RPMI8226 (cell line): ENCODE measurements around the gene PEA15.

Experiments
- DNase-seq: peaks from one replicate; pipeline ENCODE4 v3.0.0-alpha.2; 2015

The PEA15 gene

GRCh38 chr1:160186246-160186645, 18.9 kb upstream of the PEA15 start:
- no peak for DNase-seq

GRCh38 chr1:160186729-160187128, 18.5 kb upstream of the PEA15 start:
- DNase-seq: no peak

DNA sequence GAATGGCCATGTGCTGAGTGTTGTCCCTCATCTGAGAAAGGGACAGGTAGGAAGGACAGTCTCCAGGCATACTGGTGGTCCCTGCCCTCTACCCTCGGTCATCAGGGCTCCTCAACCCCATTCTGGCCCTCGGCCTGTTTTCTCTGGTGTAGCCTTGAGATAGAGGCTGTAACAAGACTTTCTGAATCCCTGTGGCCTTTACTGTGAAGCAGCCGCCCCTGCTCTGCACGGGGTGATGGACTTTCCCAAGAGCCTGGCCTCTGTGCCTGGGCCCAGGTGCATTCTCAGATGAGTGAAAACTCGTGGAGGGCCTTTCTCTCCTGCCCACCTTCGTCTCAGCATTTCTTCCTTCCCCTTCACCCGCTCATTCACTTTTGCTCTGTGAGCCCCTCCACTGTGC, 17.8 kb upstream of the PEA15 start:
- DNase-seq: no peak

GRCh38 chr1:160188341-160188740, 16.8 kb upstream of the PEA15 start:
- DNase-seq: no peak

DNA sequence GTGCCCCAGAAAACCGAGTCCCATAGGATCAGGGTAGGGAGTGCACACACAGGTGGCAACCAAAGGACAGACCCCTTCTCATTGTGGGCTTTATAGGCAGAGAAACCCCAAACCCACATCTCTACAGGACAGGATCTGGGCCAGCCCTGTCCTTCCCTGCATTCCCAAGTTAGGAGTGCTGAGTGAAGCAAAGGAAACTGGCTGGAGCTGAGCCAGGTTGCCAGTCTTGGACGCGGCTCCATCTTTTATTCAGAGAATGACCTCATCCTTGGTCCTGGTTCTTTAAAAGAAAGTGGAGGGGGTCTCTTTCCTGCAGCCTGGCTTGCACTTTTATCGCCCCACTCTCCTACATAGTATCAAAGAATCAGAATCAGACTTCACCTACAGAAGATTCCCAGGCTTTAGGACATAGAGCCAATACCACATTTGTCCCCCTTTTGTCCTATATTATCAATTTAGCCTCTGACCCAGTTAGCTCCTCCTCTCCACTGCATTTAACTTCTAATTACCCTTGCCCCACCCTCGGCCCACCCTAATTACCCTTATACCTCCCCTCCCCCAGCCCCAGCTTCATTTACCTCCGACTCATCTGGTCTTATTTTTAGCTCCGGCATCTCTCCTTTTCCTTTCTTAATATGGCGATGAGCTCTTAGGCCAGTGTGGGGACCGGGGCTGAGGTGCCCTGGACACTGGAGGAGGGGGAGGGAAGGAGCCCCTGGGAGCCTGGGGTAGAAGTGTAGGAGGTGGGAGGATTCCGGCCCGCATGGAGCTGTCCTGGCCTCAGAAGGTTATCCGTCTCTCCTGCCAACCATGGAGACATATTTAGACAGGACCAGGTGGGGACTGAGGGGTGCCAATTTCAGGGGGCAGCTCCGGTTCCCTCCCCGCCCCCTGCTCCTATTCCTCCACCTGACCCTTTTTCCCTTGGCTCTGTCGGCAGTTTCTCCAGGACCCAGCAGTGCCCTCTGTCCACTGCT, 15.2 kb upstream of the PEA15 start, which contains the start of gene CASQ1:
TSS of gene CASQ1 (plus strand) at position 927 of the 977 bp plus-strand sequence. CDS start 177 bp downstream, outside the sequence.
- DNase-seq: no peak

DNA sequence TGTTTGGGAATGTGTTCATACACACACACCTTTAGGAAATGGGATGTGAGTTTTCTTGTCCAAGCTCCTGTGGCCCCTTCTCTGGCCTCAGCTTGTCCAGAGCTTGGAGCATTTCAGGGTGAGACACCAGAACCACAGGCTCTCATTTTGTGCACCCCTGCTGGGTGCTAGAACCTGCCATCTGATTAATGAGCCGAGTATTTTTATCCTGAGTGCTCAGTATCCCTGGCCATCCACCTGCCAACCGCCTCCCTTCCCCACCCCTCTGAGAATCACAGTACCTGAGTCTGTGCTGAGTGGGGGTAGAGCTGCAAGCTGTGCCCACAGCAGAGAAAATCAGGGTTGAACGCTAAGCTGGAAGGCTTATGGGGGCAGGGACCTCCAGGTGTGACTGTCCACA, 13.4 kb upstream of the PEA15 start:
- DNase-seq: no peak

- DNase-seq: no peak
These were observed 12.9 kb upstream of the PEA15 start for GRCh38 chr1:160192234-160192633.

DNA sequence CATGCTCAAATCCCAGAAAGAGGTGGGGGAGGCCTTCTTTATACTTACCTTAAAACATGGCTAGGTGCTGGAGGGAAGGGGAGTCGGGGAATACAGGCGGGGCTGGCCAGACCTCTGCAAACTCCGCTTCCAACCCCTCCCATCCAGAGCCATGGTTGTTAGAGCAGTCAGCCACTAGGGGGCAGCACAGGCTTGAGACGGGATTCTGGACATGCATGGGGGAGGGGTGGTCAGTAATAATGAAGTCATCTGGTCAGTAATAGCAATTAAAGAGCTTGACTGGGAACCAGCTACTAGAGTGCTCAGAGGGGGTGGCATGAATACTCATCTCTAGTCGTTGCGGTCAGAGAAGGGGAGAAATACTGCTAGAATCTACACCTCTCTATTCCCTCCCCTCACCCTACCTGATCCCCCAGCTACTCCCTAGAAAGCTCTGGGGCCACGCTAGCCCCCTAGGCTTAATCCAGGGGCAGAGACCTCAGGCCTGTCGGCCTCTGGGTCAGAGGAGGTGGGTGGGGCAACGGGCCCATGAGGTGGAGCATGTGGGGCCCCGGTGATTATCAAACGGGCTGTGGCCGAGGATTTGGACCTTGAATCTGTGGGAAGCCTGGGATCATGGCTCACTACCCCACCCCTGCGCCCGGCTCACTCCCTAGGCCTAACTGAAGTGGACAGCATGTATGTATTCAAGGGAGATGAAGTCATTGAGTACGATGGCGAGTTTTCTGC, 11.9 kb upstream of the PEA15 start:
- peak; percentile 89 for DNase-seq

DNA sequence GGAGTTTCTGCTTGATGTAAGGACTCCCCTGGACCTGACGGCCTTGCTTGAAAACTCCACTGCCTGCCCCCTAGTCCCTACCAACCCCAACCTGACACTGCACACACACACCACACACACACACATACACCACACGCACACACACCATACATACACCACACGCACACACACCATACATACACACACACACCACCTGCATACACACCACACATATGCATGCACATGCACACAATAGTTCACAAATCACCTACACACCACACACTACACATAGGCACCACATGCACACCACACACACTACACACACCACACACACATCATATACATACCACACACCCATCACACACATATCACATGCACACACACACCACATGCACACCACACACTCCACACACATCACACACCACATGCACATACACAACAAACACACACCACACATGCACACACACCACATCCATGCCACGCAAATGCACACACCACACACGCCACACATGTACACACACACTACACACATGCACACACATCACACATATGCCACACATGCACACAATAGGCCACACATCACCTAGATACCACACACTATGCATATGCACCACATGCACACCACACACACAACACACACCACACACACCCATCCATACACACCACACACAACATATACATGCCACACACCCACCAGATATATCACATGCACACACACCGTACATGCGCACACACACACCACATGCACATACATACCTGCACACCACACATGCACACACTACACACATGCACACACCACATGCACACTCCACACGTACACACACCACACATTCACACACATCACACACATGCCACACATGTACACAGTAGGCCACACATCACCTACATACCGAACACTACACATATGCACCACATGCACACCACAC, 11.1 kb upstream of the PEA15 start:
- no peak for DNase-seq

GRCh38 chr1:160194737-160195059, 10.5 kb upstream of the PEA15 start:
- no peak for DNase-seq

DNA sequence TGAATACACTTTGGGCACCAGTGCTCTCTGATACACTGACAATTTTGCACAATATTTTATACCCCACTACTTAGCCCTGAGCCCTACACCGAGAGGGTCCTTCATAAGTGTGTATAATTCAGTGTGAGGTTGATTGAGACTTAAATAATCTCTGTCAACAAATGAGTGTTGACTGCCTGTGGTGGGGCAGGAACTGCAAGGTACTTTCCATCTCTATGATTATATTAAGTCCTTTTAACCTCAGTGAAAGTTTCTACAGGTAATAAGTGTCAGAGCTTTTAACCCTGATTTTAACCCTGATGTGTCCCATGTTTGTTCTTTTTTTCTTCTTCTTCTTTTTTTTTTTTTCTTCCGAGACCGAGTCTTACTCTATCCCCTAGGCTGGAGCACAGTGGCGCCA, 9.0 kb upstream of the PEA15 start:
- no peak for DNase-seq

- no peak for DNase-seq
These were observed 8.0 kb upstream of the PEA15 start for GRCh38 chr1:160197231-160197630.

GRCh38 chr1:160200786-160201185, 4.4 kb upstream of the PEA15 start:
- DNase-seq: no peak

GRCh38 chr1:160204526-160205241, 500 bp upstream of the PEA15 start:
- peak; percentile 66 for DNase-seq

DNA sequence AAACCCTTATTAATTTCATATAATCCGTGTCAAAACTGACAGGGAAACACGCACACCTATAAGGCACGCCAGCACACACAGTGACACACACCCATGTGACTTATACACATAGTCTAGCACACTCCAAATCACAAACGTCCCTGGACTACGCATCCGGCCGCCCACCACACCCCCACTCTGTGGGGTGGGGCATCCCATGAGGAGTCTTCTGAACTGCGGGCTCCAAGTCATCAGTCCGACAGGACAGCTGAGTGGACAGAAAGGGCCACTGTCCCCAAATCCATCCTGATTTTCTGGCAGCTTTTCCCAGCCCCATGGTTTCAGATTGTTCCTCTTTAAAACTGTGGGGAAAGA, 829 bp downstream of the PEA15 start:
- no peak for DNase-seq

GRCh38 chr1:160206421-160207117, 1.4 kb downstream of the PEA15 start:
- DNase-seq: no peak

DNA sequence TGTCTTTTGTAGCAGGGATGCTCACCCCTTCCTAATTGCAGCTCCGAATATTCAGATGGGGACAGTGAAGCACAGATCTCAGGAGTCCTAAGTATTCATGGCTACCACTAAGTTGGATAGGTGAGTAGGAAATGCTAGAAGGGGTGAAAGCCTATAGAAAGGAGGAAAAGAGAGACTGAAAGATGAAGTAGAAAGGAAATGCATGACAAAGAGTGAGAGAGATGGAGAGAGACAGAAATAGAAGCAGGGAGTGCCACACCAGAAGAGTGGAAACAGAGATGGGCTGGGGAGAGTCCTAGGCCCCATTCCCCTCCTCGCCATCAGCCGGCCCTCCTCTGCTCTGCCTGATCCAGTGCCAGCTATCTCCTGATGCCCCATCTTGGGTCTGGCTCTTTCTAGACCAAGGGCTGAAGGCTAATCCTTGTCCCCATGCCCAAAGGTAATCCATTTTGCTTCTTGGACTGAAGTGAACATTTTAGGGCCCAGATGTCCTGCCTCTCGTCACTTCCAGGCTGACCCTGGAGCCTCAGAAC, 2.0 kb downstream of the PEA15 start:
- no peak for DNase-seq

DNA sequence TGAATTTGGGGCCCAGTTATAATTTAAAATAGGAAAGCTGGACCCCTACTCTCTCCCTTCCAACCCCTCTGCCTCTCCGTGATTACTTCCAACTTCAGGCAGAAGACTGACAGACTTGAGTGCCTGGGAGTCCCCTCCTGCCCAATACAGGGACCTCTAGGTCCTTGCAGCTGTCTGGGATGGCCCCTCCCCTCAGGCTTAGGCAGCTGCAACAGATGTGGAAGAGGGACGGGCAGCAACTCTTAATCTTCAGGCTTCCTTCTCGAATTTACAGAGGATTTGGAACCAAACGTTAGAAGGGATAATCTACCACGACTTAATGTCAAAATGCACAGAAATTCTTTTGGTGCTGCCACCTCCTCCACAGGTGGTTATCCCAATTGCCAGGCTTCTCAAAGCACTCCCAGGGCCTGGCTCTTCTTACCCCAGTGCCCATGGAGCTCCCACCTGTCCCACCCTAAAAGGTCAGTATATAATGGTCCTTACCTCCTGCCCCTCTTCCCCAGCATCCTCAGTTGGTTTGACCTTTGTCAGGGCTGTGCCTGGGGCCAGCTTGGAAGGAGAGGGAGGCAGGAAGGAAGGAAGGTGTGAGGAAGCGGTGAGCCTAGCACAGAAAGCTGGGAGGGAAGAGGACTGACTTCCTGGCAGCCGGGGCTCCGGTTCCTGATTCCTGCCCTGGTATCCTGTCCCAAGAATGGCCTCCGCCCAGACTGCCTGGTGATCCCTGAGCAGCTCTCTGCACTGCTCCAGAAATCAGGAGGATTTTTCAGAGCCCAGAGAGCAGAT, 2.8 kb downstream of the PEA15 start:
- no peak for DNase-seq

GRCh38 chr1:160208557-160209320, 3.6 kb downstream of the PEA15 start:
- DNase-seq: no peak
